Uterus (tissue), 2 donors: ENCODE data around the gene HS6ST1.

Source experiments
- POLR2A ChIP-seq, 2 donors: fragments of 450-650 bp; IDR thresholded peaks; one replicate each; pipeline ENCODE4 v1.6.1; 2016; ENCODE audit warnings: antibody characterized with exemption in 2 of 2, mild to moderate bottlenecking in 1 of 2, moderate library complexity in 1 of 2
- TF ChIP-seq, protein P1 (sequence below), 4 experiments: fragments of 200-600 bp in 2 of 4; fragments of 450-650 bp in 2 of 4; sonication (generic) in 2 of 4; IDR thresholded peaks; one replicate each; pipeline ENCODE4 v1.5.1; 2016 to 2019; ENCODE audit warnings: antibody characterized with exemption in 4 of 4, mild to moderate bottlenecking in 2 of 4, moderate library complexity in 1 of 4

GRCh38 chr2:128290356-128290755 lies 28.3 kb downstream of the HS6ST1 start:
- TF ChIP-seq, protein P1, sequence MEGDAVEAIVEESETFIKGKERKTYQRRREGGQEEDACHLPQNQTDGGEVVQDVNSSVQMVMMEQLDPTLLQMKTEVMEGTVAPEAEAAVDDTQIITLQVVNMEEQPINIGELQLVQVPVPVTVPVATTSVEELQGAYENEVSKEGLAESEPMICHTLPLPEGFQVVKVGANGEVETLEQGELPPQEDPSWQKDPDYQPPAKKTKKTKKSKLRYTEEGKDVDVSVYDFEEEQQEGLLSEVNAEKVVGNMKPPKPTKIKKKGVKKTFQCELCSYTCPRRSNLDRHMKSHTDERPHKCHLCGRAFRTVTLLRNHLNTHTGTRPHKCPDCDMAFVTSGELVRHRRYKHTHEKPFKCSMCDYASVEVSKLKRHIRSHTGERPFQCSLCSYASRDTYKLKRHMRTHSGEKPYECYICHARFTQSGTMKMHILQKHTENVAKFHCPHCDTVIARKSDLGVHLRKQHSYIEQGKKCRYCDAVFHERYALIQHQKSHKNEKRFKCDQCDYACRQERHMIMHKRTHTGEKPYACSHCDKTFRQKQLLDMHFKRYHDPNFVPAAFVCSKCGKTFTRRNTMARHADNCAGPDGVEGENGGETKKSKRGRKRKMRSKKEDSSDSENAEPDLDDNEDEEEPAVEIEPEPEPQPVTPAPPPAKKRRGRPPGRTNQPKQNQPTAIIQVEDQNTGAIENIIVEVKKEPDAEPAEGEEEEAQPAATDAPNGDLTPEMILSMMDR (IDR thresholded peaks at IDR 0.05): no peak
- no peak for TF ChIP-seq POLR2A (IDR thresholded peaks at IDR 0.05)
